Cardiac muscle cell (in vitro differentiated cells and primary cell): Measurements from ENCODE around the gene NAALADL2. TPM values are rescaled to one million over a fixed set of nuclear protein-coding genes. Genes with fewer than 3 reads are reported as not detected.

Experiments used
- DNase-seq, 2 donors: peaks; one replicate each; pipeline versions ENCODE4 v3.0.0 to v3.0.0-alpha.2; 2010 to 2017; ENCODE audit warnings: low read depth in 1 of 2, low spot score in 1 of 2
- H3K27ac ChIP-seq: fragments of 200-600 bp; sonication (generic); 2 replicates; pipeline ENCODE4 v1.5.1; 2016
- H3K27me3 ChIP-seq: fragments of 200-600 bp; sonication (generic); 2 replicates; pipeline ENCODE4 v1.6.0; 2016; ENCODE audit warnings: control low read depth
- H3K36me3 ChIP-seq: fragments of 200-600 bp; sonication (generic); 2 replicates; pipeline ENCODE4 v1.5.1; 2016; ENCODE audit warnings: control low read depth
- H3K4me1 ChIP-seq: fragments of 200-600 bp; sonication (generic); 2 replicates; pipeline ENCODE4 v1.8.1; 2017; ENCODE audit warnings: low read depth, mild to moderate bottlenecking, mixed run types
- H3K4me3 ChIP-seq: fragments of 200-600 bp; sonication (generic); 2 replicates; pipeline ENCODE4 v1.5.1; 2016; ENCODE audit warnings: mild to moderate bottlenecking
- H3K9me3 ChIP-seq: fragments of 200-600 bp; sonication (generic); 2 replicates; pipeline ENCODE4 v1.5.1; 2017; ENCODE audit warnings: low read depth, mild to moderate bottlenecking, control low read depth
- polyA plus RNA-seq: library from polyadenylated mRNA; unstranded; fragments of >200 nt; fragmentation: Nextera tagmentation; extraction: Ambion mirVana; gene quantifications from 2 replicates; pipeline ENCODE4 v1.2.1, GENCODE V29; 2016
- total RNA-seq: library from RNA; depleted of rRNA; stranded (reverse); fragments of >200 nt; gene quantifications from 2 replicates; pipeline ENCODE4 v1.2.3, GENCODE V29; 2016
- TF ChIP-seq, protein P1 (sequence below): IDR thresholded peaks from 2 replicates; pipeline ENCODE4 v1.5.1; 2012; ENCODE audit warnings: low read depth, mild to moderate bottlenecking, low read length

Gene NAALADL2
- total and polyA plus RNA-seq, 2 experiments from 2014 or later: 2.4 to 3.8 TPM

DNA sequence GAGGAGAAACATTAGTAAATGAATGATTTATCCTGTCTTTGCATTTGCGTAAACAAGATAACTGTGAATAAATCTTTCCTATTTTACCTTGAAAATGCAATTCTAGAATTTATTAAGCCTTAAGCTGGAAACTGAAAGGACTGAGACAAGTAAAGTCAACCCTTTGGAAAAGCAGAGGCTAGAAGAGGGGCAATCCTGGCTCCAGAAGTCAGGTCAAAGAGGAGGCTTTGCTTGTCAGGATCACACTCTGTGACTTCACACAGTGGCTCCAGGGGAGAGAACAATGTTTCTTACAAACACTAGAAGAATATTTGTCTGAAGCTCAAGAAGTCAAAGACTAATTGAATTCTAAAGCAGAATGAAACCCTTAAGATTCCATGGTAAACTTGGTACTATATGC, 530.4 kb downstream of the NAALADL2 start:
- Histone ChIP-seq H3K9me3 (no peaks in the 10 kb centered on the region), H3K27me3 (no peaks in the 10 kb centered on the region), H3K4me3 (no peak overlapping the region), H3K27ac (no peak overlapping the region), H3K4me1 (no peaks in the 10 kb centered on the region), H3K36me3 (no peaks in the 10 kb centered on the region)
- TF ChIP-seq, protein P1, sequence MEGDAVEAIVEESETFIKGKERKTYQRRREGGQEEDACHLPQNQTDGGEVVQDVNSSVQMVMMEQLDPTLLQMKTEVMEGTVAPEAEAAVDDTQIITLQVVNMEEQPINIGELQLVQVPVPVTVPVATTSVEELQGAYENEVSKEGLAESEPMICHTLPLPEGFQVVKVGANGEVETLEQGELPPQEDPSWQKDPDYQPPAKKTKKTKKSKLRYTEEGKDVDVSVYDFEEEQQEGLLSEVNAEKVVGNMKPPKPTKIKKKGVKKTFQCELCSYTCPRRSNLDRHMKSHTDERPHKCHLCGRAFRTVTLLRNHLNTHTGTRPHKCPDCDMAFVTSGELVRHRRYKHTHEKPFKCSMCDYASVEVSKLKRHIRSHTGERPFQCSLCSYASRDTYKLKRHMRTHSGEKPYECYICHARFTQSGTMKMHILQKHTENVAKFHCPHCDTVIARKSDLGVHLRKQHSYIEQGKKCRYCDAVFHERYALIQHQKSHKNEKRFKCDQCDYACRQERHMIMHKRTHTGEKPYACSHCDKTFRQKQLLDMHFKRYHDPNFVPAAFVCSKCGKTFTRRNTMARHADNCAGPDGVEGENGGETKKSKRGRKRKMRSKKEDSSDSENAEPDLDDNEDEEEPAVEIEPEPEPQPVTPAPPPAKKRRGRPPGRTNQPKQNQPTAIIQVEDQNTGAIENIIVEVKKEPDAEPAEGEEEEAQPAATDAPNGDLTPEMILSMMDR: no peak
- DNase-seq: no peak

DNA sequence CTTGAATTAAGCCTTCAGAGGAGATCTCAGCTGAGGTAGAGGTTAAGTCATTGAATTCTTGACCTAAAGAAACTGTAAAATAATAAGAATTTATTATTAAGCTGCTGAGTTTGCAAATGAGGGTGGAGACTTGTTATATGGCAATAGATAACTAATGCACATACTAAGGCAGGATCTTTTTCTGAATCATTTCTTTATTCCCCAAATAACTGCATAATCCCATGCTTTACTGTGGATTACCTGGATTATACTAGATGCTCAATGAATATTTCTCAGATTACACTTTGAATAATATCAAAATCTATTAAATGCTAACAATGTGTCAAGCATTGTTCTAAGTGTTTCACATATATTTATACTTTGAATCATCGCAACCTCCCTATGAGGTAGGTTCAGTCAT, 532.5 kb downstream of the NAALADL2 start:
- Histone ChIP-seq H3K4me3 (no peak overlapping the region), H3K36me3 (no peaks in the 10 kb centered on the region), H3K27me3 (no peaks in the 10 kb centered on the region), H3K27ac (no peak overlapping the region), H3K4me1 (no peaks in the 10 kb centered on the region), H3K9me3 (no peaks in the 10 kb centered on the region)
- no peak for DNase-seq
- TF ChIP-seq, protein P1: no peak

DNA sequence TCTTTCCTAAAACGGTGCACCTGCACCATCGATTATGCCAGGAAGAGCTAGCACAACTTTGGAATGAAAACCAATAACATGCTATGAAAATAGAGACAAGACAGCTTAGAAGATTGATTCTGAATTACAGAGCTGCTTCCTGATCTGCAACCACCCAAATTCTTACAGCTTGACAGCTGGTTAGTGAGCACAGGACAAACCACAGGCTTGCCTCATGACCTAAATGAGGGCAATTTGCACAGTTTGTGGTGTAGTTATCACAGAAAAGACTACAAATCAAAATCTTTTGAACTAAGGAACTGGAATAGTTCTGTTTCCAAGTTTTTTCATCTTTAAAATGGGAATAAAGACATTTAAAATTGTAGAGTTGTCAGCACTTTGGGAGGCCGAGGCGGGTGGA, 533.5 kb downstream of the NAALADL2 start:
- Histone ChIP-seq H3K4me3 (no peak overlapping the region), H3K27ac (no peak overlapping the region), H3K4me1 (no peaks in the 10 kb centered on the region), H3K9me3 (no peaks in the 10 kb centered on the region), H3K27me3 (no peaks in the 10 kb centered on the region), H3K36me3 (no peaks in the 10 kb centered on the region)
- TF ChIP-seq, protein P1: no peak
- peak in 1 of 2 donors; percentile 58 for DNase-seq

DNA sequence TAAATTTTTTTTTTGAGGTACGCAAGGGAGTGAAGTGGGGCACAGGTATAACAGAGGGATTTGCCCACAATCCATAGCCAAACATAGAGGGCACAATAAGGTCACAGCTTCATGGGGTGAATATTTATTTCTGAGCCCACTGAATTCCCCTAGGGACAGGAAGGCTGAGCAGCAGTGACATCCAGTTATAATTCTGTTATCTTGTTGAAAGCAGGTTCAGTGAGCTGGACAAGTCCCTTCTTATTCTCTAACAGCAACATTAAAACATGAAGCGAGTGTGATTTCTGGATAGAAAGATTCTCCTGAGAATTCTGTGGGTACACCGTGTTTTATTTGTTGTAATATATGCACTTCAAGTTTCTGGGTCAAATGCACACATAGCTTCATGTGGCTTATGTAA, 538.2 kb downstream of the NAALADL2 start:
- TF ChIP-seq, protein P1: no peak
- Histone ChIP-seq H3K36me3 (no peaks in the 10 kb centered on the region), H3K27ac (no peak overlapping the region), H3K4me3 (no peak overlapping the region), H3K27me3 (no peaks in the 10 kb centered on the region), H3K4me1 (no peaks in the 10 kb centered on the region), H3K9me3 (no peaks in the 10 kb centered on the region)
- no peak for DNase-seq

DNA sequence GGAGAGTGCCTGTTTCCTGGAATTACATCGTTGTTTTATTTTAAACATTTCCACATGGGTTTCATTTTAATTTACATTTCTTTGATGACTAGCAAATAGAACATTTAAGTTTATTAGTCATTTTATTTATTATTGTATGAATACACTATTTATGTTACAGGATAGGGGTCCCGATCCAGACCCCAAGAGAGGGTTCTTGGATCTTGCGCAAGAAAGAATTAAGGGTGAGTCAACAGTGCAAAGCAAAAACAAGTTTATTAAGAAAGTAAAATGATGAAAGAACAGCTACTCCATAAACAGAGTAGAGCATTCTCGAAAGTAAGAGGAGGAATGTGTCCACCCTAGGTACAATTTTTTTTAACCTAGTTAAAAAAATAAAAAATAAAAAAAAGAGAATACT, 539.5 kb downstream of the NAALADL2 start:
- Histone ChIP-seq H3K27ac (no peak overlapping the region), H3K36me3 (no peaks in the 10 kb centered on the region), H3K9me3 (no peaks in the 10 kb centered on the region), H3K4me3 (no peak overlapping the region), H3K4me1 (no peaks in the 10 kb centered on the region), H3K27me3 (no peaks in the 10 kb centered on the region)
- peak in 1 of 2 donors; percentile 11 for DNase-seq
- TF ChIP-seq, protein P1: no peak
